CD4-positive, alpha-beta T cell treated with Interleukin-17A for 1 hour (primary cell): ENCODE measurements around the gene PLA2G4E.

Experiments
- DNase-seq: peaks from one replicate; pipeline ENCODE4 v3.0.0-alpha.2; 2020

The PLA2G4E gene

GRCh38 chr15:42050484-42051255, 29.8 kb upstream of the PLA2G4E start:
- no peak for DNase-seq

GRCh38 chr15:42048821-42049200, 28.0 kb upstream of the PLA2G4E start:
- no peak for DNase-seq

- no peak for DNase-seq
These were observed 27.4 kb upstream of the PLA2G4E start for GRCh38 chr15:42048080-42048820.

- no peak for DNase-seq
These were observed 25.8 kb upstream of the PLA2G4E start for GRCh38 chr15:42046597-42046996.

GRCh38 chr15:42045211-42045615, 24.4 kb upstream of the PLA2G4E start:
- no peak for DNase-seq

GRCh38 chr15:42042602-42043400, 22.0 kb upstream of the PLA2G4E start:
- DNase-seq, result no peak

GRCh38 chr15:42038401-42038800, 17.6 kb upstream of the PLA2G4E start:
- DNase-seq, result no peak

GRCh38 chr15:42037656-42038055, 16.8 kb upstream of the PLA2G4E start:
- no peak for DNase-seq

GRCh38 chr15:42036966-42037365, 16.1 kb upstream of the PLA2G4E start:
- no peak for DNase-seq

GRCh38 chr15:42036112-42036905, 15.5 kb upstream of the PLA2G4E start:
- DNase-seq, result no peak

- no peak for DNase-seq
These were observed 14.6 kb upstream of the PLA2G4E start for GRCh38 chr15:42035435-42035761.

- DNase-seq, result no peak
These were observed 14.0 kb upstream of the PLA2G4E start for GRCh38 chr15:42034628-42035434.

- DNase-seq, result no peak
These were observed 12.5 kb upstream of the PLA2G4E start for GRCh38 chr15:42033214-42033873.

- DNase-seq, result no peak
These were observed 11.8 kb upstream of the PLA2G4E start for GRCh38 chr15:42032376-42033213.

GRCh38 chr15:42031198-42031915, 10.5 kb upstream of the PLA2G4E start:
- DNase-seq, result no peak

- no peak for DNase-seq
These were observed 6.7 kb upstream of the PLA2G4E start for GRCh38 chr15:42027521-42027920.

- DNase-seq, result no peak
These were observed 3.5 kb upstream of the PLA2G4E start for GRCh38 chr15:42024303-42024702.

- DNase-seq, result no peak
These were observed 751 bp upstream of the PLA2G4E start for GRCh38 chr15:42021593-42021992.

- no peak for DNase-seq
These were observed 2.3 kb downstream of the PLA2G4E start for GRCh38 chr15:42018306-42019224.
